ENCODE data around the gene CKAP5. TPM values are rescaled to one million over a fixed set of nuclear protein-coding genes. Genes with fewer than 3 reads are reported as not detected.
A peak's percentile ranks its signal among the peaks of the same experiment; 100 is the strongest.

The CKAP5 gene
- total RNA-seq, 1 donor from 2014 or later = 94.3 TPM

- H3K27me3 Mint-ChIP-seq (ENCODE audit: low read depth) = no peaks in the 10 kb centered on the region
Observed at GRCh38 chr11:46836870-46837269, 9.2 kb downstream of the CKAP5 start.

GRCh38 chr11:46836431-46836830 lies 9.6 kb downstream of the CKAP5 start:
- Mint-ChIP-seq H3K9me3 (ENCODE audit: low read depth) (no peaks in the 10 kb centered on the region), H3K4me1 (ENCODE audit: low read depth) (peaks cover 5% of the 10 kb centered on the region), H3K27me3 (ENCODE audit: low read depth) (no peaks in the 10 kb centered on the region), H3K27ac (ENCODE audit: unreplicated experiment) (no peak overlapping the region), H3K36me3 (ENCODE audit: low read depth) (no peaks in the 10 kb centered on the region), H3K4me3 (ENCODE audit: unreplicated experiment) (no peak overlapping the region)
- no peak for TF ChIP-seq CTCF (IDR thresholded peaks at IDR 0.05)
- no peak for DNase-seq (ENCODE audit: low spot score)

More at GRCh38 chr11:46836870-46837269, 9.2 kb downstream of the CKAP5 start:
- no peaks in the 10 kb centered on the region for H3K9me3 Mint-ChIP-seq (ENCODE audit: low read depth)
- H3K4me1 Mint-ChIP-seq (ENCODE audit: low read depth) = peaks cover 5% of the 10 kb centered on the region
- no peak for TF ChIP-seq CTCF (IDR thresholded peaks at IDR 0.05)
- DNase-seq (ENCODE audit: low spot score) = no peak
- H3K4me3 Mint-ChIP-seq (ENCODE audit: unreplicated experiment) = no peak overlapping the region
- no peak overlapping the region for H3K27ac Mint-ChIP-seq (ENCODE audit: unreplicated experiment)
- H3K36me3 Mint-ChIP-seq (ENCODE audit: low read depth) = no peaks in the 10 kb centered on the region

GRCh38 chr11:46835897-46836296 lies 10.2 kb downstream of the CKAP5 start:
- Mint-ChIP-seq H3K9me3 (ENCODE audit: low read depth) (no peaks in the 10 kb centered on the region), H3K36me3 (ENCODE audit: low read depth) (no peaks in the 10 kb centered on the region), H3K27ac (ENCODE audit: unreplicated experiment) (no peak overlapping the region), H3K4me3 (ENCODE audit: unreplicated experiment) (no peak overlapping the region), H3K4me1 (ENCODE audit: low read depth) (peaks cover 5% of the 10 kb centered on the region), H3K27me3 (ENCODE audit: low read depth) (no peaks in the 10 kb centered on the region)
- TF ChIP-seq CTCF (IDR thresholded peaks at IDR 0.05) = no peak
- DNase-seq (ENCODE audit: low spot score) = no peak

- no peak for TF ChIP-seq CTCF (IDR thresholded peaks at IDR 0.05)
- H3K4me3 Mint-ChIP-seq (ENCODE audit: unreplicated experiment) = no peak overlapping the region
- H3K9me3 Mint-ChIP-seq (ENCODE audit: low read depth) = no peaks in the 10 kb centered on the region
- peak overlapping the region; percentile 22 for H3K27ac Mint-ChIP-seq (ENCODE audit: unreplicated experiment)
- H3K27me3 Mint-ChIP-seq (ENCODE audit: low read depth) = no peaks in the 10 kb centered on the region
- DNase-seq (ENCODE audit: low spot score) = no peak
- H3K36me3 Mint-ChIP-seq (ENCODE audit: low read depth) = no peaks in the 10 kb centered on the region
- peaks cover 5% of the 10 kb centered on the region for H3K4me1 Mint-ChIP-seq (ENCODE audit: low read depth)
Observed at GRCh38 chr11:46834821-46835220, 11.3 kb downstream of the CKAP5 start.

- no peak for DNase-seq (ENCODE audit: low spot score)
- H3K27me3 Mint-ChIP-seq (ENCODE audit: low read depth) = no peaks in the 10 kb centered on the region
- no peak overlapping the region for H3K4me3 Mint-ChIP-seq (ENCODE audit: unreplicated experiment)
- H3K9me3 Mint-ChIP-seq (ENCODE audit: low read depth) = no peaks in the 10 kb centered on the region
- H3K27ac Mint-ChIP-seq (ENCODE audit: unreplicated experiment) = peak overlapping the region; percentile 15
- H3K36me3 Mint-ChIP-seq (ENCODE audit: low read depth) = no peaks in the 10 kb centered on the region
- peaks cover 17% of the 10 kb centered on the region for H3K4me1 Mint-ChIP-seq (ENCODE audit: low read depth)
- no peak for TF ChIP-seq CTCF (IDR thresholded peaks at IDR 0.05)
Observed at GRCh38 chr11:46832511-46833214, 13.4 kb downstream of the CKAP5 start.
